ENCODE results near the gene GRB7.
"Not testable (repeated sequence)": the region's sequence is repeated elsewhere in the genome, so short reads cannot be mapped to it uniquely, and the experiment has no call there.

GRB7 gene

GRCh38 chr17:39753514-39754160, 15.9 kb downstream of the GRB7 start:
- no peak for DNase-seq

GRCh38 chr17:39754161-39754957, 16.6 kb downstream of the GRB7 start:
- peak; percentile 87 to 90 for DNase-seq

- DNase-seq = peak in 1 of 2 experiments; percentile 12
Measured at GRCh38 chr17:39754958-39755553, 17.3 kb downstream of the GRB7 start.

- peak; percentile 44 to 51 for DNase-seq
Measured at GRCh38 chr17:39755554-39756379, 18.0 kb downstream of the GRB7 start.

- no peak for DNase-seq
Measured at GRCh38 chr17:39756380-39757079, 18.8 kb downstream of the GRB7 start.

GRCh38 chr17:39757176-39757662, 19.5 kb downstream of the GRB7 start:
- DNase-seq = no peak

GRCh38 chr17:39757931-39758873, 20.5 kb downstream of the GRB7 start:
- DNase-seq = peak; percentile 33 to 51

GRCh38 chr17:39759204-39759603, 21.5 kb downstream of the GRB7 start:
- DNase-seq = no peak

GRCh38 chr17:39761861-39762496, 24.2 kb downstream of the GRB7 start:
- no peak for DNase-seq

GRCh38 chr17:39763051-39763820, 25.5 kb downstream of the GRB7 start:
- DNase-seq = no peak

- DNase-seq = not testable (repeated sequence)
Measured at GRCh38 chr17:39764171-39764570, 26.4 kb downstream of the GRB7 start.

- DNase-seq = no peak
Measured at GRCh38 chr17:39765175-39765574, 27.4 kb downstream of the GRB7 start.

- no peak for DNase-seq
Measured at GRCh38 chr17:39765766-39766165, 28.0 kb downstream of the GRB7 start.

GRCh38 chr17:39767147-39767546, 29.4 kb downstream of the GRB7 start:
- DNase-seq = no peak

- peak; percentile 50 to 59 for DNase-seq
Measured at GRCh38 chr17:39769974-39770587, 32.3 kb downstream of the GRB7 start.

- DNase-seq = no peak
Measured at GRCh38 chr17:39772415-39772814, 34.7 kb downstream of the GRB7 start.

- no peak for DNase-seq
Measured at GRCh38 chr17:39772987-39773934, 35.5 kb downstream of the GRB7 start.

GRCh38 chr17:39774047-39774446, 36.3 kb downstream of the GRB7 start:
- DNase-seq = no peak
